ENCODE data around the gene ALDH1L1.

- no peak for TF ChIP-seq L3MBTL2 (conservative IDR thresholded peaks at IDR 0.05)
- TF ChIP-seq PKNOX1 (IDR thresholded peaks at IDR 0.05) = no peak
- no peak for TF ChIP-seq HDGF (IDR thresholded peaks at IDR 0.05; ENCODE audit: borderline replicate concordance)
- no peak for TF ChIP-seq ARNT (IDR thresholded peaks at IDR 0.05)
- TF ChIP-seq FOXM1 (IDR thresholded peaks at IDR 0.05; ENCODE audit: borderline replicate concordance) = no peak
- TF ChIP-seq FOXA1 (IDR thresholded peaks at IDR 0.05) = no peak
- TF ChIP-seq FOXK2 (IDR thresholded peaks at IDR 0.05) = no peak
- no peak for TF ChIP-seq NFRKB (IDR thresholded peaks at IDR 0.05)
Observed at GRCh38 chr3:126116526-126116925, 63.9 kb downstream of the ALDH1L1 start.

All from HEK293T (cell line).